Tibial nerve (tissue), 4 donors: ENCODE results near the gene MS4A12. TPM values are rescaled to one million over a fixed set of nuclear protein-coding genes. Genes with fewer than 3 reads are reported as not detected.

ENCODE experiments used
- DNase-seq, 2 donors: peaks; one replicate each; pipeline ENCODE4 v3.0.0-alpha.2; 2019; ENCODE audit warnings: low spot score in 2 of 2
- H3K27ac ChIP-seq, 4 donors: fragments of 200-600 bp; sonication (generic) in 3 of 4; one replicate each; pipeline ENCODE4 v1.5.1; 2017 to 2019; ENCODE audit warnings: mild to moderate bottlenecking in 1 of 4
- H3K27me3 ChIP-seq, 2 donors: fragments of 200-600 bp; sonication (generic) in 1 of 2; one replicate each; pipeline versions ENCODE4 v1.5.1 to v1.6.0; 2017 to 2019
- H3K36me3 ChIP-seq, 3 donors: fragments of 200-600 bp; sonication (generic); one replicate each; pipeline ENCODE4 v1.5.1; 2018 to 2019
- H3K4me1 ChIP-seq, 4 donors: fragments of 200-600 bp; sonication (generic) in 3 of 4; one replicate each; pipeline ENCODE4 v1.5.1; 2017 to 2019
- H3K4me3 ChIP-seq, 4 donors: fragments of 200-600 bp; sonication (generic) in 3 of 4; one replicate each; pipeline ENCODE4 v1.5.1; 2017 to 2019; ENCODE audit warnings: mild to moderate bottlenecking in 1 of 4, moderate library complexity in 1 of 4
- H3K9me3 ChIP-seq, 4 donors: fragments of 200-600 bp; sonication (generic) in 3 of 4; one replicate each; pipeline ENCODE4 v1.5.1; 2017 to 2019
- EP300 ChIP-seq, 2 donors: sonication (generic); formaldehyde crosslinking; IDR thresholded peaks; one replicate each; pipeline ENCODE4 v1.6.1; 2017; ENCODE audit warnings: antibody characterized with exemption in 2 of 2, mild to moderate bottlenecking in 1 of 2
- POLR2A ChIP-seq, 2 donors: fragments of 450-650 bp; IDR thresholded peaks; one replicate each; pipeline ENCODE4 v1.6.1; 2017; ENCODE audit warnings: antibody characterized with exemption in 2 of 2, mild to moderate bottlenecking in 2 of 2, moderate library complexity in 2 of 2
- WGBS, 2 donors: methylation state at CpG; one replicate each; pipeline ENCODE4 v1.1.5; 2018; 5-methylcytosine and 5-hydroxymethylcytosine counted together
- total RNA-seq, 4 donors: library from RNA; depleted of rRNA; stranded (reverse); fragments of >200 nt; gene quantifications; one replicate each; pipeline ENCODE4 v1.1.0, GENCODE V29; 2016
- TF ChIP-seq, protein P1 (sequence below), 5 experiments: fragments of 200-600 bp in 3 of 5; fragments of 450-650 bp in 2 of 5; sonication (generic) in 3 of 5; IDR thresholded peaks; one replicate each; pipeline ENCODE4 v1.5.1; 2016 to 2019; ENCODE audit warnings: antibody characterized with exemption in 5 of 5, mild to moderate bottlenecking in 3 of 5, moderate library complexity in 2 of 5

The MS4A12 gene
- total RNA-seq, 4 donors from 2014 or later = not detected

DNA sequence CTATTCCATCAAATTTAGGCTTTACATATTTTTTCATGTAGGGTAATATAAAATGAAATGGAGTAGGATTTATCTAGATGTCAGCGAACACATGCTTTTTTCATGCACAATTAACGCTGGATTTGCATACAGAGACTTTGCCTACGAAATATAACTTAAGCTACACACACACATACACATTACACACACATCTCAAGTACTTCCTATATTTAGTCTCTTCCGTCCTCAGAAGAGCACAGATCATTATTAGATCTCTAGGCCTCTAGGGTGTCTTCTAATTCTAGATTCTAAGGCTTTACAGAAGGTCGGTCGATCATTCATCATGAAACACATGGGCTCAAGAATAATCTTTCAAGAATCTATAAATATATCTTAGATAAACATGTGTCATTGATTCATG lies 18.8 kb downstream of the MS4A12 start:
- H3K27me3 ChIP-seq = no peaks in the 10 kb centered on the region
- no peaks in the 10 kb centered on the region for H3K36me3 ChIP-seq
- 61 to 65% methylated on average over 6 of the region's 6 CpGs for WGBS, 2 donors
- H3K4me3 ChIP-seq = no peak overlapping the region
- TF ChIP-seq, protein P1, sequence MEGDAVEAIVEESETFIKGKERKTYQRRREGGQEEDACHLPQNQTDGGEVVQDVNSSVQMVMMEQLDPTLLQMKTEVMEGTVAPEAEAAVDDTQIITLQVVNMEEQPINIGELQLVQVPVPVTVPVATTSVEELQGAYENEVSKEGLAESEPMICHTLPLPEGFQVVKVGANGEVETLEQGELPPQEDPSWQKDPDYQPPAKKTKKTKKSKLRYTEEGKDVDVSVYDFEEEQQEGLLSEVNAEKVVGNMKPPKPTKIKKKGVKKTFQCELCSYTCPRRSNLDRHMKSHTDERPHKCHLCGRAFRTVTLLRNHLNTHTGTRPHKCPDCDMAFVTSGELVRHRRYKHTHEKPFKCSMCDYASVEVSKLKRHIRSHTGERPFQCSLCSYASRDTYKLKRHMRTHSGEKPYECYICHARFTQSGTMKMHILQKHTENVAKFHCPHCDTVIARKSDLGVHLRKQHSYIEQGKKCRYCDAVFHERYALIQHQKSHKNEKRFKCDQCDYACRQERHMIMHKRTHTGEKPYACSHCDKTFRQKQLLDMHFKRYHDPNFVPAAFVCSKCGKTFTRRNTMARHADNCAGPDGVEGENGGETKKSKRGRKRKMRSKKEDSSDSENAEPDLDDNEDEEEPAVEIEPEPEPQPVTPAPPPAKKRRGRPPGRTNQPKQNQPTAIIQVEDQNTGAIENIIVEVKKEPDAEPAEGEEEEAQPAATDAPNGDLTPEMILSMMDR (IDR thresholded peaks at IDR 0.05) = no peak
- no peak for TF ChIP-seq EP300 (IDR thresholded peaks at IDR 0.05)
- no peak for TF ChIP-seq POLR2A (IDR thresholded peaks at IDR 0.05)
- H3K9me3 ChIP-seq = no peaks in the 10 kb centered on the region
- DNase-seq = no peak
- H3K27ac ChIP-seq = no peak overlapping the region
- no peaks in the 10 kb centered on the region for H3K4me1 ChIP-seq

DNA sequence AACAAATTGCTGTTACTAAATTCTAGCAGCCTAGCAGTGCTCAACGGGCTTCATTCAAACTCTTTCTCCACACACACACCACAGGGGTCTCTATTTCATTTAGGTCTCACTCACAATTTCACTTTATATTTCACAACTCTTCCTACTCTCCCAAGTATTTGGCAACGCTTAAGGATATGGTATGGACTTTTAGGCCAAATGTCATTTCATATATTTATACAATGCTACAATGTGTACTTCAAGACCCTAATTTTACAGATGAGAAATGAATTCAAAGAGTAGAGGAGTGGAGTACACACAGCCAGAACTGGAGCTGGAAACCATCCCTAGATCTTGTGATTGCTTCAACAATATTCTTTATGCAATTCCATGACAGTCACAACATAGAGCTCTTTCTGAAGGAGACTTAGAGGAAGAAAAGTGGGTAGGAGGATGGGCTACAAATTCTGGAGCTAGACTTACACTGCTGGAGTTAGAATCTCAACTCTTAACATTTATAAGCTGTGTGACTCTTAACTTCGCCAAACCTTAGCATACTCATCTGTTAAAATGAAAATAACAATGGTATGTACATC lies 20.2 kb downstream of the MS4A12 start:
- Histone ChIP-seq H3K36me3 (no peaks in the 10 kb centered on the region), H3K4me3 (no peak overlapping the region), H3K4me1 (no peaks in the 10 kb centered on the region), H3K9me3 (no peaks in the 10 kb centered on the region), H3K27me3 (no peaks in the 10 kb centered on the region), H3K27ac (no peak overlapping the region)
- 63% methylated on average over 3 of the region's 3 CpGs for WGBS, 2 donors
- no peak for DNase-seq
- TF ChIP-seq, protein P1 (IDR thresholded peaks at IDR 0.05) = no peak
- TF ChIP-seq EP300 (IDR thresholded peaks at IDR 0.05) (no peak), POLR2A (IDR thresholded peaks at IDR 0.05) (no peak)

DNA sequence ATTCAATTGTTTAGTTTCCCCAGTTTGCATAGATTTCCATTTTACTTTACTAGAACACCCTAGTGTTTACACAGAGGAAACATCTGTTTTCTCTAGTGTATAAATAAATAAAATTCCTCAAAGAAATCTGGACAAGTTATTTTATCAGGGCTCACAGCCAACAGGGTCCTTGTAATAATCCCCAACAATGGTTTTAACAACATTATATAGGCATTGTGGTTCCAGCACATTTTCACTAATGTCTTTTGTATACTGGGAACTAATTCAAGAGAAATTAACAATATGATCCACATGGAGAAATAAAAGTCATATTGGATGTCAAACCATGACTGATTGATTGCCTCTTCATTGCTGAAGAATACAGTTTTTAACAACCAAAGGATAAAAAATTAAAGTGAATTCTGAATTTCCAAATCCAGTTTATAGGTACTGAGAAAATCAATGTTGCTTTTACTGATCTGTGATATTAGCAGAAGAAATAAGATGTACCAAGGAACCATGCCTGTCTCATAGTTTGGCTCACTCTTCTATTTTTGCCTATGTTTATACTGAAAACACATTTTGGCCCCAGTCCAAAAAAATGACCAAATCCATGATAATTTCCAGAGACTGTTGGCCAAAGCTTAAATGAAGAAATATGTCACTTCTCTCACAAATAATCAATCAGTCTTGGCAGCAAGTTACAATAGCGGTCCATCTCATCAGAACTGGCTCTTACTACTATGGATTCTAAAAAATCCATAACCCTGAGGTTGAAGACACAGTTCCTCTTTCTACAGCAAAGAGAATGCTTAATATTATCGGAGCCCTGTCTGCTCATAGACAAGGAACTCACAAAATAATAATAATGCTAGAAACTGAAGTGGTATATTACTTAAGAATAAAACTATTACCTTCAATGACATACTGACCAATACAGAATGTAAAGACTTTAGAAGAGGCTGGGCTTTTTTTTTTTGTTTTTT lies 21.2 kb downstream of the MS4A12 start:
- Histone ChIP-seq H3K27ac (no peak overlapping the region), H3K27me3 (no peaks in the 10 kb centered on the region), H3K36me3 (no peaks in the 10 kb centered on the region), H3K4me1 (no peaks in the 10 kb centered on the region), H3K9me3 (no peaks in the 10 kb centered on the region), H3K4me3 (no peak overlapping the region)
- TF ChIP-seq EP300 (IDR thresholded peaks at IDR 0.05) (no peak), POLR2A (IDR thresholded peaks at IDR 0.05) (no peak)
- TF ChIP-seq, protein P1 (IDR thresholded peaks at IDR 0.05) = no peak
- no peak for DNase-seq
- WGBS, 2 donors = 71 to 72% methylated on average over 2 of the region's 2 CpGs

DNA sequence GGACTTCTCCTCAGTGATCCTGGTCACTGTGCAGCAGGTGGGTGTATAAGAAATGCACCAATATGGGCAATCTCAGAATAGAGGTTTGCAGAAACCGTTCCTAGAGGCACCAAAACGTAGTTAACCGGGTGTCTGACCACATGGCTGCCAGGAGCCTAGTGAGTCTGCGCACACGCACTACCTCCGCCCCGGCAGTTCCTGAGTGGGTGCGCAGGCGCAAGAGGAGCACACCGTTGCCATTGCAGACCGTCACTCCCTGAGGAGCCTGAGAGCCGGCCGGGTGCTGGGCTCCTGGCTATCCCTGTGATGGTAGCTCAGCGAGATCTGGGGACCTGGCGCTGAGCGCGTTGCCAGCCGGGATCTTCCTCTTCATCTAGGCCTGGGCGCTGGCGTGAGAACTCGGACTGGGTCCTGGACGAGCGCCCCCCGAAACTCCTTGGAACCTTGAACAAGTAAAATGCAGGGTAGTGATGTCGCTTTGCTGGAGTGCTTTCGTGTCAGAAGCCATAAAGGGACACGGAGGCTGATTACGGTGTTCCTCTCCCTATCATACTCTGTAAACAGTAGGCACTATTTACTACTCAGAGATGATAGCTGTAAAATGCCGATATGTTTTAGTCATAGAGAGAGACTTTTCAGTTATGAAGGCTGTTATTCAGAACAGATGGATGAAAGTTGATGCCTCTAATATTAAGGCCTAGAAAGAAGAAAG lies 22.7 kb downstream of the MS4A12 start, which contains the start of gene MS4A13:
Gene MS4A13 (plus strand): TSS at position 249 of the 712 bp plus-strand sequence. CDS start 2,692 bp downstream, outside the sequence.
- TF ChIP-seq POLR2A (IDR thresholded peaks at IDR 0.05) = no peak
- TF ChIP-seq EP300 (IDR thresholded peaks at IDR 0.05) = no peak
- TF ChIP-seq, protein P1 (IDR thresholded peaks at IDR 0.05) = no peak
- Histone ChIP-seq H3K27ac (no peak within 1 kb of the TSS), H3K36me3 (no peaks in the 10 kb centered on the region), H3K4me3 (no peak within 1 kb of the TSS), H3K9me3 (no peaks in the 10 kb centered on the region), H3K27me3 (no peaks in the 10 kb centered on the region), H3K4me1 (no peaks in the 10 kb centered on the region)
- WGBS, 2 donors = 92 to 94% methylated on average over 29 of the region's 29 CpGs
- DNase-seq = no peak
